A673 (cell line): ENCODE measurements around the gene SLC6A9. TPM values are rescaled to one million over a fixed set of nuclear protein-coding genes. Genes with fewer than 3 reads are reported as not detected.

Experiments used
- BruUV-seq: library from RNA; stranded (reverse); fragments of 400-500 nt; replicated peaks from 2 replicates; lab custom pipeline; 2021; lab: Mats Ljungman, UMichigan
- CTCF ChIA-PET: fragments of 300-600 bp; sonication (Branson Sonifier 250); formaldehyde crosslinking; loops from one replicate; lab custom pipeline; 2022; ENCODE audit warnings: antibody characterized with exemption; lab: Charles Lee
- POLR2A ChIA-PET: fragments of 300-600 bp; sonication (Branson Sonifier 250); formaldehyde crosslinking; loops from one replicate; lab custom pipeline; 2022; ENCODE audit warnings: antibody characterized with exemption; ENCODE audit not compliant: low non-redundant PET; lab: Charles Lee
- DNase-seq: peaks from one replicate; pipeline ENCODE4 v3.0.0-alpha.2; 2015; ENCODE audit warnings: low spot score
- H3K27ac ChIP-seq: fragments of 200-600 bp; sonication (generic); 2 replicates; pipeline ENCODE4 v1.5.1; 2016; ENCODE audit warnings: mixed run types, low read depth, mild to moderate bottlenecking, mixed read lengths, antibody characterized with exemption, low read length; ENCODE audit not compliant: poor library complexity, severe bottlenecking
- H3K27me3 ChIP-seq: fragments of 200-600 bp; sonication (generic); replicated peaks from 2 replicates; pipeline ENCODE4 v1.6.1; 2017; ENCODE audit warnings: mixed run types, low read depth, mild to moderate bottlenecking, mixed read lengths, antibody characterized with exemption, low read length; ENCODE audit not compliant: insufficient read depth, poor library complexity
- H3K36me3 ChIP-seq: fragments of 200-600 bp; sonication (generic); 2 replicates; pipeline ENCODE4 v1.6.1; 2016; ENCODE audit warnings: mixed run types, mild to moderate bottlenecking, mixed read lengths, antibody characterized with exemption, low read length; ENCODE audit not compliant: insufficient read depth, poor library complexity, severe bottlenecking
- H3K4me1 ChIP-seq: fragments of 200-600 bp; sonication (generic); 2 replicates; pipeline ENCODE4 v1.6.1; 2017; ENCODE audit warnings: mixed run types, mild to moderate bottlenecking, mixed read lengths, antibody characterized with exemption, low read length; ENCODE audit not compliant: insufficient read depth, poor library complexity, severe bottlenecking
- H3K4me3 ChIP-seq: fragments of 200-600 bp; sonication (generic); 2 replicates; pipeline ENCODE4 v1.5.1; 2016; ENCODE audit warnings: low read depth, mixed run types, mild to moderate bottlenecking, mixed read lengths, low read length; ENCODE audit not compliant: poor library complexity, severe bottlenecking
- H3K9me3 ChIP-seq: fragments of 200-600 bp; sonication (generic); 2 replicates; pipeline ENCODE4 v1.6.1; 2016; ENCODE audit warnings: mixed run types, low read depth, mild to moderate bottlenecking, mixed read lengths, antibody characterized with exemption, low read length; ENCODE audit not compliant: poor library complexity, severe bottlenecking
- EZH2 ChIP-seq: fragments of 200-600 bp; sonication (generic); IDR thresholded peaks from 2 replicates; pipeline ENCODE4 v1.6.1; 2017; ENCODE audit warnings: borderline replicate concordance, low read depth, mild to moderate bottlenecking, mixed read lengths, antibody characterized with exemption, low read length; ENCODE audit not compliant: poor library complexity, severe bottlenecking
- intact Hi-C: fragments of 100-400 bp; cut with micrococcal nuclease; formaldehyde crosslinking; loops from one replicate; pipeline ENCODE4 v1.10.0; 2022; ENCODE audit not compliant: unreplicated experiment
- total RNA-seq: library from RNA; stranded (reverse); gene quantifications from 2 replicates; pipeline ENCODE4 v1.2.3, GENCODE V29; 2021
- TF ChIP-seq, protein P1 (sequence below): fragments of 300-800, 200-600 bp; sonication (generic); conservative IDR thresholded peaks from 2 replicates; pipeline ENCODE4 v1.5.1; 2017; ENCODE audit warnings: low read depth, mild to moderate bottlenecking, antibody characterized with exemption, low read length, moderate library complexity, mixed read lengths

Gene SLC6A9
- total RNA-seq, 1 experiment from 2014 or later, result 31.4 TPM

GRCh38 chr1:43947061-43947873 is 84.0 kb downstream of the SLC6A9 start:
- ChIA-PET CTCF (interaction anchor here (0.5 to 1.4 kb wide), 4 partner anchors 181 to 1026 kb away, joined by 3 to 10 read pairs (median 6); no protein-coding TSS in a partner anchor), POLR2A (no interaction called here)
- peak overlapping the region; percentile 99 for H3K27ac ChIP-seq
- no peaks in the 10 kb centered on the region for H3K9me3 ChIP-seq
- H3K4me1 ChIP-seq, result peaks cover 19% of the 10 kb centered on the region
- H3K4me3 ChIP-seq, result peak overlapping the region; percentile 92
- DNase-seq, result no peak
- TF ChIP-seq, protein P1, sequence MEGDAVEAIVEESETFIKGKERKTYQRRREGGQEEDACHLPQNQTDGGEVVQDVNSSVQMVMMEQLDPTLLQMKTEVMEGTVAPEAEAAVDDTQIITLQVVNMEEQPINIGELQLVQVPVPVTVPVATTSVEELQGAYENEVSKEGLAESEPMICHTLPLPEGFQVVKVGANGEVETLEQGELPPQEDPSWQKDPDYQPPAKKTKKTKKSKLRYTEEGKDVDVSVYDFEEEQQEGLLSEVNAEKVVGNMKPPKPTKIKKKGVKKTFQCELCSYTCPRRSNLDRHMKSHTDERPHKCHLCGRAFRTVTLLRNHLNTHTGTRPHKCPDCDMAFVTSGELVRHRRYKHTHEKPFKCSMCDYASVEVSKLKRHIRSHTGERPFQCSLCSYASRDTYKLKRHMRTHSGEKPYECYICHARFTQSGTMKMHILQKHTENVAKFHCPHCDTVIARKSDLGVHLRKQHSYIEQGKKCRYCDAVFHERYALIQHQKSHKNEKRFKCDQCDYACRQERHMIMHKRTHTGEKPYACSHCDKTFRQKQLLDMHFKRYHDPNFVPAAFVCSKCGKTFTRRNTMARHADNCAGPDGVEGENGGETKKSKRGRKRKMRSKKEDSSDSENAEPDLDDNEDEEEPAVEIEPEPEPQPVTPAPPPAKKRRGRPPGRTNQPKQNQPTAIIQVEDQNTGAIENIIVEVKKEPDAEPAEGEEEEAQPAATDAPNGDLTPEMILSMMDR, result no peak
- TF ChIP-seq EZH2, result no peak
- H3K36me3 ChIP-seq, result no peaks in the 10 kb centered on the region
- TSS peak; percentile 22 for BruUV-seq
- H3K27me3 ChIP-seq, result no peaks in the 10 kb centered on the region
- intact Hi-C loops, result no loop called here

Other genes with a start within 250 kb of the SLC6A9 start
- 25.1 and 28.1 TPM in 2 replicates for gene ARTN, start 97.7 kb downstream of the SLC6A9 start, total RNA-seq
- gene IPO13, start 84.5 kb downstream of the SLC6A9 start, total RNA-seq, result 44.1 and 53.4 TPM in 2 replicates
- gene DPH2, start 61.5 kb downstream of the SLC6A9 start, total RNA-seq, result 44.8 and 52.8 TPM in 2 replicates
- 153 and 181 TPM in 2 replicates for gene ATP6V0B, start 56.5 kb downstream of the SLC6A9 start, total RNA-seq
- 71.5 and 76.4 TPM in 2 replicates for gene B4GALT2, start 52.3 kb downstream of the SLC6A9 start, total RNA-seq
- 5.6 and 7.9 TPM in 2 replicates for gene CCDC24, start 39.9 kb downstream of the SLC6A9 start, total RNA-seq
- not detected in 2 replicates for gene KLF17, start 87.4 kb upstream of the SLC6A9 start, total RNA-seq
- gene KLF18, start 110.2 kb upstream of the SLC6A9 start, total RNA-seq, result not detected in 2 replicates
- gene DMAP1, start 182.0 kb upstream of the SLC6A9 start, total RNA-seq, result 37.3 and 41.0 TPM in 2 replicates